Upper lobe of left lung (tissue), 6 donors: ENCODE data around the gene TTC7B. TPM values are rescaled to one million over a fixed set of nuclear protein-coding genes. Genes with fewer than 3 reads are reported as not detected.
A peak's percentile ranks its signal among the peaks of the same experiment; 100 is the strongest.

Experiments
- ATAC-seq, 2 donors: fragments of 200-7000 bp; cut with Tn5 transposase; one replicate each; pipeline ENCODE4 v1.9.1; 2022; ENCODE audit warnings: mild to moderate bottlenecking in 2 of 2, moderate library complexity in 2 of 2; ENCODE audit not compliant: low FRiP score in 2 of 2
- DNase-seq, 2 donors: peaks; one replicate each; pipeline ENCODE4 v3.0.0-alpha.2; 2019 to 2020
- H3K27ac ChIP-seq, 4 donors: fragments of 200-600 bp; sonication (generic); one replicate each; pipeline ENCODE4 v1.5.1; 2016 to 2019
- H3K27me3 ChIP-seq, 4 donors: fragments of 200-600 bp; sonication (generic); one replicate each; pipeline ENCODE4 v1.5.1; 2017 to 2019
- H3K36me3 ChIP-seq, 4 donors: fragments of 200-600 bp; sonication (generic); one replicate each; pipeline ENCODE4 v1.5.1; 2016 to 2019
- H3K4me1 ChIP-seq, 4 donors: fragments of 200-600 bp; sonication (generic); one replicate each; pipeline ENCODE4 v1.5.1; 2018 to 2019
- H3K4me3 ChIP-seq, 4 donors: fragments of 200-600 bp; sonication (generic); one replicate each; pipeline ENCODE4 v1.5.1; 2017 to 2019; ENCODE audit warnings: mild to moderate bottlenecking in 2 of 4, moderate library complexity in 1 of 4
- H3K9me3 ChIP-seq, 4 donors: fragments of 200-600 bp; sonication (generic); one replicate each; pipeline ENCODE4 v1.5.1; 2018 to 2019
- CTCF ChIP-seq, 6 experiments: fragments of 450-650 bp in 4 of 6; fragments of 200-600 bp in 2 of 6; sonication (generic) in 2 of 6; IDR thresholded peaks; one replicate each; pipeline ENCODE4 v1.5.1; 2016 to 2019; ENCODE audit warnings: antibody characterized with exemption in 6 of 6
- EP300 ChIP-seq, 4 donors: sonication (generic); formaldehyde crosslinking; IDR thresholded peaks; one replicate each; pipeline ENCODE4 v1.5.1; 2017; ENCODE audit warnings: antibody characterized with exemption in 4 of 4, control low read depth in 2 of 4
- POLR2A ChIP-seq, 4 donors: fragments of 450-650 bp; IDR thresholded peaks; one replicate each; pipeline ENCODE4 v1.5.1; 2016 to 2017; ENCODE audit warnings: antibody characterized with exemption in 4 of 4, mild to moderate bottlenecking in 2 of 4
- POLR2AphosphoS5 ChIP-seq, 2 donors: sonication (generic); formaldehyde crosslinking; IDR thresholded peaks; one replicate each; pipeline ENCODE4 v1.5.1; 2017; ENCODE audit warnings: antibody characterized with exemption in 2 of 2
- WGBS, 2 donors: methylation state at CpG; one replicate each; pipeline ENCODE4 v1.1.5; 2017 to 2018; 5-methylcytosine and 5-hydroxymethylcytosine counted together
- total RNA-seq, 6 donors: library from RNA; depleted of rRNA in 4 of 6; stranded (reverse); fragments of >200 nt in 4 of 6; gene quantifications; one replicate each; pipeline versions ENCODE4 v1.1.0 to v1.2.1, GENCODE V29; 2016 to 2021
- donor health status: DM: no; HTN: no; CAD: no; lungs with moderate emphysema.
- donor health status: DM: no; HTN: yes; CAD: no; lungs with severe emphysema.

The TTC7B gene
- total RNA-seq, 6 donors from 2014 or later: 13.5 to 87.3 (median 37.5) TPM

DNA sequence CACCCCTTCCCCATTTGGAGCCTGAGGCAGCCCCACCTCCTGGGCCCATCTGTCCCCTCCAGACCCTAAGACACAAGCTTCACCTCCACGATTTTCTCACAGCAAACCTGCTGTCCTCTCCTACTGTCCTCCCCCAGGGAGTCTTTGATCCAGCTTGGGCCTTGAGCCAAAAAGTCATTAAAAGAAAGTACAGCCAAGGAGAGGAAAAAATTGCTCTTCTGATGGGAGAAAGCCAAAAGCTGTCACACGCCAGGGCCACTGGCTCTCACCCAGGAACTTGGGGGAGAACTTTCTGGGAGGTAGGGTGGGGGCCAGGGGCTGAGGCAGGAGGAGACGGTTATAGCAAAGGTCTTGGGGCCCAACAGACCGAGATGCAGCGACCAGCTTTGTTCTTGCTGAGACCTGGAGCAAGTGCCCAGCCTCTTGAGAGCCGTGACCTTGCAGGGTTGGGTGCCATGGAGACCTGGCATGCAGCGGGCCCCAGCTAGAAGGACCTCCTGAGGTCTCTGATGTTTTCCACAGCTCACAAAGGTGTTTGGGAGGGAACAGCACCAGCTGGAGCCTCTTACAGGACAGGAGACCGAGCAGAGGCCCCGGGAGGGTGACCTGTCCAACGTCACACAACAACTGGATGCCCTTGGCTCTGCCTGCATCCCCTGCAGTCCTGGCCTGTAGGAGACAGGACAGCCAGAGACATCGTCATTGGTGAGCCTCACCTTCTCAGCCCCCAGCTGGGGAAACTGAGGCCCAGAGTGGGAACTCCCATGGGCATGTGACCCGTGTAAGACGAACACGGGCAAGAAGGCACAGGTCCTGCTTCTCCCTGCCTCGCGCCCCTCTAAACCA lies 294.9 kb downstream of the TTC7B start:
- TF ChIP-seq CTCF (IDR thresholded peaks at IDR 0.05): no peak
- no peak for TF ChIP-seq POLR2A (IDR thresholded peaks at IDR 0.05)
- no peak for TF ChIP-seq EP300 (IDR thresholded peaks at IDR 0.05)
- no peak for TF ChIP-seq POLR2AphosphoS5 (IDR thresholded peaks at IDR 0.05)
- peaks cover 0 to under 1% (median 0%) of the 10 kb centered on the region in 4 donors for H3K9me3 ChIP-seq
- no peaks in the 10 kb centered on the region for H3K36me3 ChIP-seq
- no peaks in the 10 kb centered on the region for H3K27me3 ChIP-seq
- DNase-seq (peak in 1 of 2 donors; percentile 36), ATAC-seq (no peak)
- WGBS, 2 donors: 63 to 66% methylated on average over 9 to 16 of the region's 16 CpGs
- peaks cover 3 to 35% (median 29%) of the 10 kb centered on the region in 4 donors for H3K4me1 ChIP-seq
- no peak overlapping the region for H3K4me3 ChIP-seq
- H3K27ac ChIP-seq: no peak overlapping the region

DNA sequence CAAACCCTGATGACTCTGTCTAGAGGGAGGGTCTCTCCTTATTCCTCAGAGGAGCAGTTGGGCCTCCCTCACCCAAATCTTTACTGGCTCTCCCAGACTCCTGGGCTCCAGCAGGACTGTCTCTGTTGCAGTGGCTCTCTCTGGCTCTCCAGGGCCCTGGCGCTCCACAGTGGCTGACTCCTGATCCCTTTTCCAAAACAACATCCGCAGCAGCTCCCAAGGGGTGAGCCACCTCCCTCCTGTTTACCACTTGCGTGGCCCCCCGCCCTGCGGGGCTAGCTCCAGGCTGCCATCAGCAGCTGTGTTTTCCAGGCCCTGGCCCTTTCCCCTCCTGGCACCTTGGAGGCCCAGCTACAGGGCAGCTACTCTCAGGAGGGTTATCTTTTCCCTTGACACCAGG lies 295.9 kb downstream of the TTC7B start:
- Histone ChIP-seq H3K36me3 (no peaks in the 10 kb centered on the region), H3K4me1 (peaks cover 3 to 35% (median 29%) of the 10 kb centered on the region in 4 donors), H3K27ac (no peak overlapping the region), H3K9me3 (no peaks in the 10 kb centered on the region), H3K27me3 (no peaks in the 10 kb centered on the region), H3K4me3 (no peak overlapping the region)
- TF ChIP-seq EP300 (IDR thresholded peaks at IDR 0.05) (no peak), POLR2A (IDR thresholded peaks at IDR 0.05) (no peak), CTCF (IDR thresholded peaks at IDR 0.05) (no peak), POLR2AphosphoS5 (IDR thresholded peaks at IDR 0.05) (no peak)
- peak in 1 of 2 donors; percentile 45 for DNase-seq
- WGBS, 2 donors: 94 to 100% methylated on average over 5 of the region's 5 CpGs
- no peak for ATAC-seq

- 87 to 96% methylated on average over 10 of the region's 10 CpGs for WGBS, 2 donors
- no peak overlapping the region for H3K27ac ChIP-seq
- TF ChIP-seq POLR2A (IDR thresholded peaks at IDR 0.05) (no peak), CTCF (IDR thresholded peaks at IDR 0.05) (peak in 1 of 6 experiments; percentile 12)
- DNase-seq (no peak), ATAC-seq (no peak)
- H3K9me3 ChIP-seq: no peaks in the 10 kb centered on the region
- no peaks in the 10 kb centered on the region for H3K36me3 ChIP-seq
- no peaks in the 10 kb centered on the region for H3K27me3 ChIP-seq
- peaks cover 3 to 32% (median 29%) of the 10 kb centered on the region in 4 donors for H3K4me1 ChIP-seq
- no peak overlapping the region for H3K4me3 ChIP-seq
Measured at GRCh38 chr14:90519262-90519920, 296.8 kb downstream of the TTC7B start.

GRCh38 chr14:90518941-90519256 lies 297.3 kb downstream of the TTC7B start:
- Histone ChIP-seq H3K27me3 (no peaks in the 10 kb centered on the region), H3K36me3 (no peaks in the 10 kb centered on the region), H3K4me1 (peaks cover 4 to 34% (median 32%) of the 10 kb centered on the region in 4 donors), H3K4me3 (no peak overlapping the region), H3K9me3 (no peaks in the 10 kb centered on the region), H3K27ac (no peak overlapping the region)
- DNase-seq (no peak), ATAC-seq (no peak)
- TF ChIP-seq CTCF (IDR thresholded peaks at IDR 0.05) (peak; percentile 32 to 74 (median 60)), EP300 (IDR thresholded peaks at IDR 0.05) (no peak), POLR2A (IDR thresholded peaks at IDR 0.05) (no peak), POLR2AphosphoS5 (IDR thresholded peaks at IDR 0.05) (no peak)
- 59 to 65% methylated on average over 3 to 5 of the region's 5 CpGs for WGBS, 2 donors
